ENCODE measurements around the gene RHOV. TPM values are rescaled to one million over a fixed set of nuclear protein-coding genes. Genes with fewer than 3 reads are reported as not detected.
A peak's percentile ranks its signal among the peaks of the same experiment; 100 is the strongest.

RHOV gene
- polyA plus RNA-seq, 2 of the 4 experiments (the other 2 are of a cell fraction) = 7.6 to 13.0 TPM

- TF ChIP-seq PHF8 (IDR thresholded peaks at IDR 0.05; ENCODE audit: borderline replicate concordance, low read depth) (peak; percentile 72; the same call in 1 of the 2 replicates), RNF2 (IDR thresholded peaks at IDR 0.05; ENCODE audit: borderline replicate concordance, low read depth) (no peak), JUN (IDR thresholded peaks at IDR 0.05) (peak in 1 of 2 experiments; percentile 66; a peak in 2 of 5 replicates), FOSB (CRISPR knock-in tag; IDR thresholded peaks at IDR 0.05) (no peak), RARB (CRISPR knock-in tag; IDR thresholded peaks at IDR 0.05) (no peak), USF2 (IDR thresholded peaks at IDR 0.05) (no peak), ZSCAN20 (CRISPR knock-in tag; IDR thresholded peaks at IDR 0.05) (no peak), EP300 (IDR thresholded peaks at IDR 0.05) (no peak), PBX3 (IDR thresholded peaks at IDR 0.05) (no peak), RAD21 (conservative IDR thresholded peaks at IDR 0.05 in 1 of 2, IDR thresholded peaks at IDR 0.05 in 1 of 2) (peak; percentile 26 to 36; a peak in 3 of 5 replicates), BCL3 (IDR thresholded peaks at IDR 0.05) (0 out of 3 replicates have a peak, but pooled peaks have one; percentile 20), SMC3 (IDR thresholded peaks at IDR 0.05) (peak; percentile 48), MYC (IDR thresholded peaks at IDR 0.05; ENCODE audit: borderline replicate concordance, low read length) (no peak), TFCP2L1 (CRISPR knock-in tag; IDR thresholded peaks at IDR 0.05) (no peak), CEBPB (IDR thresholded peaks at IDR 0.05) (no peak), SREBF2 (IDR thresholded peaks at IDR 0.05) (no peak), ZC3H11A (IDR thresholded peaks at IDR 0.05) (no peak), HOXB5 (CRISPR knock-in tag; IDR thresholded peaks at IDR 0.05) (no peak)
Measured at GRCh38 chr15:40873694-40874561, at the start of gene RHOV (continued).

- FAIRE-seq (no peak), ATAC-seq (no peak)
Measured at GRCh38 chr15:40923551-40923950, 49.5 kb upstream of the RHOV start.

More at GRCh38 chr15:40923551-40923950, 49.5 kb upstream of the RHOV start:
- ChIA-PET POLR2A (no interaction called here), CTCF (interaction anchor here (1.3 to 2.8 kb wide), 3 partner anchors 18 to 261 kb away, joined by 4 to 13 read pairs (median 12); no protein-coding TSS in a partner anchor)
- no peaks in the 10 kb centered on the region for H3K9me3 ChIP-seq
- no peak overlapping the region for H3K4me2 ChIP-seq
- whole genome bisulfite sequencing (ENCODE audit: missing lambda C conversion rate) = 100% methylated on average over 2 of the region's 9 CpGs
- H3K27ac ChIP-seq = no peak overlapping the region
- TF ChIP-seq FOSL2 (IDR thresholded peaks at IDR 0.05) (no peak), FOSL2 (CRISPR knock-in tag; IDR thresholded peaks at IDR 0.05) (no peak), TP53 (CRISPR knock-in tag; IDR thresholded peaks at IDR 0.05) (no peak), MAX (IDR thresholded peaks at IDR 0.05) (no peak), USF2 (IDR thresholded peaks at IDR 0.05) (no peak), HES2 (IDR thresholded peaks at IDR 0.05) (no peak), ZNF302 (CRISPR knock-in tag; IDR thresholded peaks at IDR 0.05) (no peak), HDAC2 (IDR thresholded peaks at IDR 0.05) (no peak), ZC3H11A (IDR thresholded peaks at IDR 0.05) (no peak), CTCF (IDR thresholded peaks at IDR 0.05) (no peak), HOXA7 (CRISPR knock-in tag; IDR thresholded peaks at IDR 0.05) (no peak), ZFP36 (IDR thresholded peaks at IDR 0.05; ENCODE audit: borderline replicate concordance, partially characterized antibody) (no peak)
- DNase-seq (ENCODE audit: low read depth in 1 of 2, low spot score in 1 of 2) = no peak
- H3K4me1 ChIP-seq = 0 out of 3 replicates have a peak, but pooled peaks cover 2% of the 10 kb centered on the region
- no peak overlapping the region for H3K4me3 ChIP-seq

Data from A549 (cell line).